Measurements from ENCODE around the gene CACNA2D1.

GRCh38 chr7:82056282-82056681 is 387.3 kb downstream of the CACNA2D1 start:
- no peak for TF ChIP-seq POLR2AphosphoS5 (IDR thresholded peaks at IDR 0.05)
- TF ChIP-seq CTCF (IDR thresholded peaks at IDR 0.05): no peak
